IMR-90 (cell line): ENCODE results near the gene FANK1. TPM values are rescaled to one million over a fixed set of nuclear protein-coding genes. Genes with fewer than 3 reads are reported as not detected.

Experiments
- ATAC-seq: fragments of 200-7000 bp; cut with Tn5 transposase; 2 replicates; pipeline ENCODE4 v1.9.1; 2020; ENCODE audit warnings: low read depth, mild to moderate bottlenecking, moderate library complexity
- BruUV-seq: library from RNA; stranded (reverse); fragments of 400-500 nt; replicated peaks from 2 replicates; lab custom pipeline; 2021; lab: Mats Ljungman, UMichigan
- CTCF ChIA-PET: fragments of 300-600 bp; formaldehyde crosslinking; extraction: SDS; loops from one replicate; lab custom pipeline; 2021; ENCODE audit warnings: antibody characterized with exemption; lab: Yijun Ruan, JAX
- POLR2A ChIA-PET: fragments of 300-600 bp; sonication (Branson Sonifier 250); formaldehyde crosslinking; loops from one replicate; lab custom pipeline; 2022; ENCODE audit warnings: antibody characterized with exemption; ENCODE audit not compliant: unreplicated experiment; lab: Charles Lee
- DNase-seq: peaks from one replicate; pipeline ENCODE4 v3.0.0; 2013
- H2AFZ ChIP-seq: replicated peaks from 2 replicates; pipeline ENCODE3; 2013; ENCODE audit warnings: low read length, mild to moderate bottlenecking; ENCODE audit not compliant: poor library complexity
- H2AK5ac ChIP-seq: 2 replicates; pipeline ENCODE4 v1.6.1; 2013; ENCODE audit warnings: low read depth, low read length, inconsistent platforms
- H2AK9ac ChIP-seq: replicated peaks from 2 replicates; pipeline ENCODE3; 2013; ENCODE audit warnings: mild to moderate bottlenecking, low read depth, low read length, moderate library complexity; ENCODE audit not compliant: poor library complexity
- H2BK120ac ChIP-seq: 2 replicates; pipeline ENCODE4 v1.6.1; 2013; ENCODE audit warnings: low read depth, low read length, inconsistent platforms
- H2BK15ac ChIP-seq: 3 replicates; pipeline ENCODE4 v1.6.1; 2013; ENCODE audit warnings: low read depth, low read length, inconsistent platforms
- H2BK20ac ChIP-seq: 2 replicates; pipeline ENCODE4 v1.6.1; 2013; ENCODE audit warnings: low read depth, mild to moderate bottlenecking, inconsistent platforms, low read length, moderate library complexity
- H2BK5ac ChIP-seq: 2 replicates; pipeline ENCODE4 v1.6.1; 2013; ENCODE audit warnings: mild to moderate bottlenecking, low read depth, low read length, inconsistent platforms; ENCODE audit not compliant: poor library complexity, severe bottlenecking
- H3K14ac ChIP-seq: replicated peaks from 2 replicates; pipeline ENCODE4 v1.6.1; 2013; ENCODE audit warnings: low read depth, low read length, inconsistent platforms
- H3K18ac ChIP-seq: 2 replicates; pipeline ENCODE4 v1.6.1; 2013; ENCODE audit warnings: low read depth, low read length, control low read depth
- H3K23ac ChIP-seq: 2 replicates; pipeline ENCODE4 v1.6.1; 2013; ENCODE audit warnings: low read depth, low read length, inconsistent platforms
- H3K27ac ChIP-seq: 2 replicates; pipeline ENCODE4 v1.5.1; 2013; ENCODE audit warnings: mild to moderate bottlenecking, control low read depth, low read length; ENCODE audit not compliant: insufficient read depth
- H3K27me3 ChIP-seq: 2 replicates; pipeline ENCODE4 v1.6.1; 2013; ENCODE audit warnings: low read length; ENCODE audit not compliant: control insufficient read depth, insufficient read depth
- H3K36me3 ChIP-seq: 2 replicates; pipeline ENCODE4 v1.6.1; 2013; ENCODE audit warnings: low read length, mixed read lengths; ENCODE audit not compliant: control insufficient read depth, insufficient read depth
- H3K4ac ChIP-seq: 2 replicates; pipeline ENCODE4 v1.6.1; 2013; ENCODE audit warnings: low read depth, low read length, inconsistent platforms
- H3K4me1 ChIP-seq: 2 replicates; pipeline ENCODE4 v1.6.1; 2013; ENCODE audit warnings: low read length, mixed read lengths; ENCODE audit not compliant: control insufficient read depth, insufficient read depth
- H3K4me2 ChIP-seq: 2 replicates; pipeline ENCODE4 v1.6.1; 2013; ENCODE audit warnings: low read depth, mild to moderate bottlenecking, control low read depth, low read length, moderate library complexity
- H3K4me3 ChIP-seq: 2 replicates; pipeline ENCODE4 v1.5.1; 2013; ENCODE audit warnings: low read depth, mild to moderate bottlenecking, control low read depth, low read length, moderate library complexity; ENCODE audit not compliant: insufficient read depth
- H3K56ac ChIP-seq: 2 replicates; pipeline ENCODE4 v1.6.1; 2013; ENCODE audit warnings: low read length, inconsistent platforms; ENCODE audit not compliant: insufficient read depth; ENCODE audit errors: extremely low read depth
- H3K79me1 ChIP-seq, 2 experiments: 2 replicates each; pipeline ENCODE4 v1.6.1; 2013; ENCODE audit warnings: low read length in 2 of 2, inconsistent platforms in 1 of 2, low read depth in 1 of 2
- H3K9ac ChIP-seq: 2 replicates; pipeline ENCODE4 v1.6.1; 2013; ENCODE audit warnings: low read depth, low read length, control low read depth
- H3K9me1 ChIP-seq: 2 replicates; pipeline ENCODE4 v1.6.1; 2013; ENCODE audit warnings: low read length, inconsistent platforms; ENCODE audit not compliant: insufficient read depth
- H3K9me3 ChIP-seq: 2 replicates; pipeline ENCODE4 v1.6.1; 2013; ENCODE audit warnings: low read length; ENCODE audit not compliant: control insufficient read depth, insufficient read depth
- H4K20me1 ChIP-seq: 2 replicates; pipeline ENCODE4 v1.6.1; 2013; ENCODE audit warnings: low read length, inconsistent platforms; ENCODE audit not compliant: insufficient read depth
- H4K5ac ChIP-seq: 2 replicates; pipeline ENCODE4 v1.6.1; 2013; ENCODE audit warnings: mild to moderate bottlenecking, low read depth, low read length, control low read depth
- H4K8ac ChIP-seq, 2 experiments: 2 replicates each; pipeline ENCODE4 v1.6.1; 2013; ENCODE audit warnings: low read depth in 2 of 2, low read length in 2 of 2, control low read depth in 1 of 2, inconsistent platforms in 1 of 2
- H4K91ac ChIP-seq: 2 replicates; pipeline ENCODE4 v1.6.1; 2013; ENCODE audit warnings: low read depth, low read length, inconsistent platforms; ENCODE audit not compliant: insufficient read depth
- BHLHE40 ChIP-seq: fragments of 150-350 bp; IDR thresholded peaks from 2 replicates; pipeline ENCODE4 v1.6.1; 2016; ENCODE audit warnings: mild to moderate bottlenecking, low read depth, low read length
- CEBPB ChIP-seq: IDR thresholded peaks from 2 replicates; pipeline ENCODE4 v1.6.1; 2012; ENCODE audit warnings: low read depth, low read length, improper control_type of control experiment
- CHD1 ChIP-seq: IDR thresholded peaks from 2 replicates; pipeline ENCODE4 v1.6.1; 2012; ENCODE audit warnings: low read depth, low read length, improper control_type of control experiment
- FOS ChIP-seq: fragments of 150-350 bp; IDR thresholded peaks from 2 replicates; pipeline ENCODE4 v1.6.1; 2016; ENCODE audit warnings: low read depth, low read length
- MAFK ChIP-seq: IDR thresholded peaks from 2 replicates; pipeline ENCODE4 v1.6.1; 2012; ENCODE audit warnings: low read depth, low read length, improper control_type of control experiment
- MAZ ChIP-seq: IDR thresholded peaks from 2 replicates; pipeline ENCODE4 v1.6.1; 2012; ENCODE audit warnings: low read depth, mild to moderate bottlenecking, low read length, improper control_type of control experiment, moderate library complexity, borderline replicate concordance
- MXI1 ChIP-seq: IDR thresholded peaks from 2 replicates; pipeline ENCODE4 v1.6.1; 2012; ENCODE audit warnings: low read depth, mild to moderate bottlenecking, low read length, moderate library complexity, borderline replicate concordance
- NFE2L2 ChIP-seq: fragments of 150-350 bp; IDR thresholded peaks from 2 replicates; pipeline ENCODE4 v1.6.1; 2016; ENCODE audit warnings: low read depth, mild to moderate bottlenecking, low read length
- POLR2A ChIP-seq: IDR thresholded peaks from 2 replicates; pipeline ENCODE4 v1.6.1; 2012; ENCODE audit warnings: mild to moderate bottlenecking, low read depth, low read length
- RAD21 ChIP-seq: IDR thresholded peaks from 2 replicates; pipeline ENCODE4 v1.6.1; 2012; ENCODE audit warnings: low read length, improper control_type of control experiment
- RCOR1 ChIP-seq: IDR thresholded peaks from 2 replicates; pipeline ENCODE4 v1.6.1; 2012; ENCODE audit warnings: mild to moderate bottlenecking, low read length, improper control_type of control experiment; ENCODE audit not compliant: insufficient replicate concordance
- RFX5 ChIP-seq: IDR thresholded peaks from 2 replicates; pipeline ENCODE4 v1.8.0; 2012; ENCODE audit warnings: low read depth, mild to moderate bottlenecking, low read length, moderate library complexity
- SMC3 ChIP-seq: fragments of 150-350 bp; IDR thresholded peaks from 2 replicates; pipeline ENCODE4 v1.6.1; 2016; ENCODE audit warnings: low read depth, mild to moderate bottlenecking, antibody characterized with exemption, low read length, moderate library complexity
- WGBS, 2 experiments: methylation state at CpG; one replicate each; pipeline versions ENCODE4 v1.1.5 to v1.1.7; 2013; ENCODE audit warnings: missing lambda C conversion rate in 2 of 2; ENCODE audit not compliant: insufficient read length in 1 of 2; ENCODE audit errors: extremely low coverage in 2 of 2; 5-methylcytosine and 5-hydroxymethylcytosine counted together
- dilution Hi-C: fragments of 300-500 bp; cut with HindIII; formaldehyde crosslinking; loops from one replicate; pipeline ENCODE4 v1.14.3; 2018; ENCODE audit warnings: low sequenced_read_pairs; ENCODE audit not compliant: unreplicated experiment
- in situ Hi-C: fragments of 300-500 bp; cut with MboI; formaldehyde crosslinking; loops from 3 replicates; pipeline ENCODE4 v1.14.3; 2019; ENCODE audit warnings: low sequenced_read_pairs, inconsistent platforms, mixed read lengths
- intact Hi-C: fragments of 100-400 bp; cut with micrococcal nuclease; formaldehyde crosslinking; loops from 2 replicates; pipeline ENCODE4 v1.10.0; 2022
- polyA plus RNA-seq, 3 experiments: library from polyadenylated mRNA; depleted of rRNA; stranded (reverse); fragments of >200 nt; gene quantifications; 2 replicates each; pipeline ENCODE4 v1.2.3, GENCODE V29; 2012; ENCODE audit warnings: low replicate concordance in 1 of 3
- total RNA-seq: library from RNA; depleted of rRNA; stranded (reverse); fragments of >200 nt; gene quantifications from 2 replicates; pipeline ENCODE4 v1.2.3, GENCODE V29; 2012
- TF ChIP-seq, protein P1 (sequence below): fragments of 150-350 bp; IDR thresholded peaks from 2 replicates; pipeline ENCODE4 v1.6.1; 2016; ENCODE audit warnings: low read depth, mild to moderate bottlenecking, low read length, moderate library complexity, borderline replicate concordance
- TF ChIP-seq, protein P2 (sequence below): conservative IDR thresholded peaks from 2 replicates; pipeline ENCODE4 v1.5.1; 2012; ENCODE audit warnings: mild to moderate bottlenecking, low read depth, low read length, improper control_type of control experiment
- TF ChIP-seq, protein P3 (sequence below): fragments of 150-350 bp; IDR thresholded peaks from 2 replicates; pipeline ENCODE4 v1.6.1; 2017; ENCODE audit warnings: mild to moderate bottlenecking, antibody characterized with exemption, low read length, low read depth

Gene FANK1
- total and polyA plus RNA-seq, 2 of the 4 experiments (the other 2 are of a cell fraction): 0.90 to 2.2 TPM

DNA sequence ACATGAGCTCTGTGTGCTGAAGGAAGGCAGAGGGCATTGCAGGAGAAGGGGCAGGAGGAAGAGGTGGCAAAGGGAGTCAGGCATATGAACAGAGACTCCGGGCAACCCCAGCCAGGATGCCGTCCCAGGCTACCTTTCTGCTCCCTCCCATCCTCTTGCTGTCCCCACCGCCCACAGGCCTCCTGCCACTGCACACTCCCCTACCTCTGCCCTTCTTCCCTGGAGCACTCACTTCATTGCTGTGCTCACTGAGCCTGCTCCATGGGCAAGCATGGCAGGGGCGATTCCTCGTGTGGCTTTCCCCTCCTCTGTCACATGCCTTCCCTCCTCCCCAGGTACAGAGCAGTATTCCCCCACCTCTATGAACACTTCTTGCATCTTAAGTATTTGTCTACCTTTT is 93.4 kb downstream of the FANK1 start:
- H4K20me1 ChIP-seq: no peaks in the 10 kb centered on the region
- no peak overlapping the region for H3K9ac ChIP-seq
- WGBS, 2 experiments: 93% methylated on average over 3 of the region's 5 CpGs; no CpG with 5 or more reads in 1 of the 2 experiments
- dilution Hi-C loops (no loop called here), intact Hi-C loops (no loop called here), in situ Hi-C loops (no loop called here)
- no peak overlapping the region for H2AK5ac ChIP-seq
- H2BK20ac ChIP-seq: no peak overlapping the region
- no TSS peak for BruUV-seq
- H3K14ac ChIP-seq: no peak overlapping the region
- H3K4me3 ChIP-seq: no peak overlapping the region
- ChIA-PET CTCF (interaction anchor here (1.0 kb wide), 1 partner anchor 514 kb away, joined by 3 read pairs; no protein-coding TSS in a partner anchor), POLR2A (no interaction called here)
- H3K9me3 ChIP-seq: 0 out of 2 replicates have a peak, but pooled peaks cover 2% of the 10 kb centered on the region
- H3K4ac ChIP-seq: no peak overlapping the region
- H3K79me1 ChIP-seq: no peaks in the 10 kb centered on the region
- TF ChIP-seq MXI1 (no peak), CHD1 (no peak), CEBPB (no peak), MAZ (no peak), SMC3 (no peak), MAFK (no peak), POLR2A (no peak), RCOR1 (no peak), NFE2L2 (no peak), BHLHE40 (no peak), RAD21 (no peak), FOS (no peak), RFX5 (no peak)
- TF ChIP-seq, protein P1, sequence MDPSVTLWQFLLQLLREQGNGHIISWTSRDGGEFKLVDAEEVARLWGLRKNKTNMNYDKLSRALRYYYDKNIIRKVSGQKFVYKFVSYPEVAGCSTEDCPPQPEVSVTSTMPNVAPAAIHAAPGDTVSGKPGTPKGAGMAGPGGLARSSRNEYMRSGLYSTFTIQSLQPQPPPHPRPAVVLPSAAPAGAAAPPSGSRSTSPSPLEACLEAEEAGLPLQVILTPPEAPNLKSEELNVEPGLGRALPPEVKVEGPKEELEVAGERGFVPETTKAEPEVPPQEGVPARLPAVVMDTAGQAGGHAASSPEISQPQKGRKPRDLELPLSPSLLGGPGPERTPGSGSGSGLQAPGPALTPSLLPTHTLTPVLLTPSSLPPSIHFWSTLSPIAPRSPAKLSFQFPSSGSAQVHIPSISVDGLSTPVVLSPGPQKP: no peak
- TF ChIP-seq, protein P2, sequence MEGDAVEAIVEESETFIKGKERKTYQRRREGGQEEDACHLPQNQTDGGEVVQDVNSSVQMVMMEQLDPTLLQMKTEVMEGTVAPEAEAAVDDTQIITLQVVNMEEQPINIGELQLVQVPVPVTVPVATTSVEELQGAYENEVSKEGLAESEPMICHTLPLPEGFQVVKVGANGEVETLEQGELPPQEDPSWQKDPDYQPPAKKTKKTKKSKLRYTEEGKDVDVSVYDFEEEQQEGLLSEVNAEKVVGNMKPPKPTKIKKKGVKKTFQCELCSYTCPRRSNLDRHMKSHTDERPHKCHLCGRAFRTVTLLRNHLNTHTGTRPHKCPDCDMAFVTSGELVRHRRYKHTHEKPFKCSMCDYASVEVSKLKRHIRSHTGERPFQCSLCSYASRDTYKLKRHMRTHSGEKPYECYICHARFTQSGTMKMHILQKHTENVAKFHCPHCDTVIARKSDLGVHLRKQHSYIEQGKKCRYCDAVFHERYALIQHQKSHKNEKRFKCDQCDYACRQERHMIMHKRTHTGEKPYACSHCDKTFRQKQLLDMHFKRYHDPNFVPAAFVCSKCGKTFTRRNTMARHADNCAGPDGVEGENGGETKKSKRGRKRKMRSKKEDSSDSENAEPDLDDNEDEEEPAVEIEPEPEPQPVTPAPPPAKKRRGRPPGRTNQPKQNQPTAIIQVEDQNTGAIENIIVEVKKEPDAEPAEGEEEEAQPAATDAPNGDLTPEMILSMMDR: no peak
- TF ChIP-seq, protein P3, sequence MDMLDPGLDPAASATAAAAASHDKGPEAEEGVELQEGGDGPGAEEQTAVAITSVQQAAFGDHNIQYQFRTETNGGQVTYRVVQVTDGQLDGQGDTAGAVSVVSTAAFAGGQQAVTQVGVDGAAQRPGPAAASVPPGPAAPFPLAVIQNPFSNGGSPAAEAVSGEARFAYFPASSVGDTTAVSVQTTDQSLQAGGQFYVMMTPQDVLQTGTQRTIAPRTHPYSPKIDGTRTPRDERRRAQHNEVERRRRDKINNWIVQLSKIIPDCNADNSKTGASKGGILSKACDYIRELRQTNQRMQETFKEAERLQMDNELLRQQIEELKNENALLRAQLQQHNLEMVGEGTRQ: no peak
- DNase-seq (no peak), ATAC-seq (no peak)
- H4K91ac ChIP-seq: no peak overlapping the region
- H2BK120ac ChIP-seq: no peak overlapping the region
- no peak overlapping the region for H2BK5ac ChIP-seq
- no peak overlapping the region for H3K18ac ChIP-seq
- H3K27me3 ChIP-seq: peaks cover 34% of the 10 kb centered on the region
- no peak overlapping the region for H3K4me2 ChIP-seq
- no peak overlapping the region for H2AFZ ChIP-seq
- no peak overlapping the region for H3K23ac ChIP-seq
- no peak overlapping the region for H3K56ac ChIP-seq
- no peaks in the 10 kb centered on the region for H3K4me1 ChIP-seq
- no peak overlapping the region for H4K8ac ChIP-seq
- H2AK9ac ChIP-seq: no peak overlapping the region
- H3K36me3 ChIP-seq: no peaks in the 10 kb centered on the region; the same call in 1 of the 2 replicates
- H4K5ac ChIP-seq: no peak overlapping the region
- no peak overlapping the region for H3K27ac ChIP-seq
- no peaks in the 10 kb centered on the region for H3K9me1 ChIP-seq
- H2BK15ac ChIP-seq: no peak overlapping the region
